GM23338 (cell line): ENCODE results near the gene EMILIN2. TPM values are rescaled to one million over a fixed set of nuclear protein-coding genes. Genes with fewer than 3 reads are reported as not detected.

Experiments used
- ATAC-seq: fragments of 200-7000 bp; cut with Tn5 transposase; 3 replicates; pipeline ENCODE4 v1.9.1; 2020
- DNase-seq: peaks from one replicate; pipeline ENCODE4 v3.0.0-alpha.2; 2015; ENCODE audit warnings: low spot score
- H2AFZ ChIP-seq: fragments of 200-600 bp; sonication (generic); 2 replicates; pipeline ENCODE4 v1.8.0; 2016; ENCODE audit warnings: antibody characterized with exemption, mild to moderate bottlenecking, moderate library complexity
- H3F3A ChIP-seq: fragments of 200-600 bp; sonication (generic); replicated peaks from 2 replicates; pipeline ENCODE4 v1.8.0; 2017; ENCODE audit warnings: antibody characterized with exemption, mixed run types, low read depth
- H3K27ac ChIP-seq: fragments of 200-600 bp; sonication (generic); 2 replicates; pipeline ENCODE4 v1.6.1; 2016; ENCODE audit warnings: low read depth
- H3K27me3 ChIP-seq: fragments of 200-600 bp; sonication (generic); 2 replicates; pipeline ENCODE4 v1.8.0; 2016; ENCODE audit warnings: mild to moderate bottlenecking, mixed run types, moderate library complexity; ENCODE audit not compliant: insufficient read depth
- H3K36me3 ChIP-seq: fragments of 200-600 bp; sonication (generic); 2 replicates; pipeline ENCODE4 v1.8.0; 2016; ENCODE audit warnings: mild to moderate bottlenecking; ENCODE audit not compliant: insufficient read depth
- H3K4me1 ChIP-seq: fragments of 200-600 bp; sonication (generic); 2 replicates; pipeline ENCODE4 v1.8.0; 2016; ENCODE audit warnings: mild to moderate bottlenecking, moderate library complexity; ENCODE audit not compliant: insufficient read depth
- H3K4me2 ChIP-seq: fragments of 200-600 bp; sonication (generic); 2 replicates; pipeline ENCODE4 v1.7.1; 2017; ENCODE audit warnings: mixed run types
- H3K4me3 ChIP-seq: fragments of 200-600 bp; sonication (generic); 2 replicates; pipeline ENCODE4 v1.6.1; 2016; ENCODE audit warnings: mixed run types
- H3K79me2 ChIP-seq: fragments of 200-600 bp; sonication (generic); replicated peaks from 2 replicates; pipeline ENCODE4 v1.8.0; 2017; ENCODE audit warnings: mild to moderate bottlenecking; ENCODE audit not compliant: insufficient read depth
- H3K9me2 ChIP-seq: fragments of 200-600 bp; sonication (generic); 2 replicates; pipeline ENCODE4 v1.8.0; 2017; ENCODE audit not compliant: insufficient read depth
- H4K20me1 ChIP-seq: fragments of 200-600 bp; sonication (generic); replicated peaks from 2 replicates; pipeline ENCODE4 v1.8.0; 2017; ENCODE audit warnings: mild to moderate bottlenecking; ENCODE audit not compliant: insufficient read depth
- H3K27ac Mint-ChIP-seq: 2 replicates; pipeline ENCODE4 v1.8.0; 2020; ENCODE audit warnings: inconsistent platforms, mild to moderate bottlenecking, moderate library complexity, mixed read lengths
- H3K27me3 Mint-ChIP-seq: 3 replicates; pipeline ENCODE4 v1.8.0; 2022; ENCODE audit warnings: low read depth, mild to moderate bottlenecking, moderate library complexity, mixed read lengths, inconsistent platforms; ENCODE audit not compliant: insufficient read depth, poor library complexity
- H3K36me3 Mint-ChIP-seq: 3 replicates; pipeline ENCODE4 v1.8.0; 2021; ENCODE audit warnings: low read depth, mild to moderate bottlenecking, inconsistent platforms, moderate library complexity, mixed read lengths
- H3K4me1 Mint-ChIP-seq: 3 replicates; pipeline ENCODE4 v1.8.0; 2020; ENCODE audit warnings: mild to moderate bottlenecking, inconsistent platforms, mixed read lengths
- H3K4me3 Mint-ChIP-seq: 3 replicates; pipeline ENCODE4 v1.8.0; 2021; ENCODE audit warnings: moderate library complexity, mild to moderate bottlenecking, inconsistent platforms, mixed read lengths
- H3K9me3 Mint-ChIP-seq: 3 replicates; pipeline ENCODE4 v1.8.0; 2020; ENCODE audit warnings: moderate library complexity, mild to moderate bottlenecking, inconsistent platforms, mixed read lengths
- ETS1 ChIP-seq: IDR thresholded peaks from 2 replicates; pipeline ENCODE4 v1.6.1; 2016; ENCODE audit warnings: antibody characterized with exemption
- EZH2 ChIP-seq: fragments of 200-600 bp; sonication (generic); IDR thresholded peaks from one replicate; pipeline ENCODE4 v1.8.0; 2017; ENCODE audit warnings: antibody characterized with exemption, mild to moderate bottlenecking, low read depth; ENCODE audit not compliant: unreplicated experiment
- EZH2phosphoT487 ChIP-seq: fragments of 200-600 bp; sonication (generic); IDR thresholded peaks from one replicate; pipeline ENCODE4 v1.8.1; 2018; ENCODE audit warnings: antibody characterized with exemption; ENCODE audit not compliant: unreplicated experiment
- POLR2AphosphoS5 ChIP-seq: IDR thresholded peaks from 2 replicates; pipeline ENCODE4 v1.6.1; 2016; ENCODE audit warnings: antibody characterized with exemption, low read depth
- REST ChIP-seq: IDR thresholded peaks from one replicate; pipeline ENCODE4 v1.6.1; 2018; ENCODE audit warnings: antibody characterized with exemption; ENCODE audit not compliant: unreplicated experiment
- STAT1 ChIP-seq: IDR thresholded peaks from one replicate; pipeline ENCODE4 v1.6.1; 2016; ENCODE audit warnings: antibody characterized with exemption; ENCODE audit not compliant: unreplicated experiment
- ZNF114 ChIP-seq: fragments of 250-450 bp; sonication (Bioruptor Pico); IDR thresholded peaks from 2 replicates; pipeline ENCODE4 v1.5.0; 2020; ENCODE audit warnings: mild to moderate bottlenecking, moderate library complexity
- polyA plus RNA-seq: library from polyadenylated mRNA; unstranded; fragments of >200 nt; fragmentation: Nextera tagmentation; extraction: Ambion mirVana; gene quantifications from 2 replicates; pipeline ENCODE4 v1.2.1, GENCODE V29; 2016
- total RNA-seq: library from RNA; depleted of rRNA; stranded (reverse); fragments of >200 nt; shearing (Covaris generic); gene quantifications from 2 replicates; pipeline ENCODE4 v1.2.3, GENCODE V29; 2014
- TF ChIP-seq, protein P1 (sequence below): fragments of 250-450 bp; sonication (Bioruptor Pico); IDR thresholded peaks from 2 replicates; pipeline ENCODE4 v1.5.0; 2020; ENCODE audit warnings: mild to moderate bottlenecking, moderate library complexity
- TF ChIP-seq, protein P2 (sequence below), 2 experiments: fragments of 200-600 bp in 1 of 2; sonication (generic) in 1 of 2; conservative IDR thresholded peaks; 2 replicates each; pipeline versions ENCODE4 v1.5.1 to v1.6.1; 2016 to 2017; ENCODE audit warnings: antibody characterized with exemption in 2 of 2, low read depth in 2 of 2, mild to moderate bottlenecking in 2 of 2, moderate library complexity in 1 of 2

The EMILIN2 gene
- total and polyA plus RNA-seq, 2 experiments from 2014 or later, result 3.0 to 11.6 TPM

DNA sequence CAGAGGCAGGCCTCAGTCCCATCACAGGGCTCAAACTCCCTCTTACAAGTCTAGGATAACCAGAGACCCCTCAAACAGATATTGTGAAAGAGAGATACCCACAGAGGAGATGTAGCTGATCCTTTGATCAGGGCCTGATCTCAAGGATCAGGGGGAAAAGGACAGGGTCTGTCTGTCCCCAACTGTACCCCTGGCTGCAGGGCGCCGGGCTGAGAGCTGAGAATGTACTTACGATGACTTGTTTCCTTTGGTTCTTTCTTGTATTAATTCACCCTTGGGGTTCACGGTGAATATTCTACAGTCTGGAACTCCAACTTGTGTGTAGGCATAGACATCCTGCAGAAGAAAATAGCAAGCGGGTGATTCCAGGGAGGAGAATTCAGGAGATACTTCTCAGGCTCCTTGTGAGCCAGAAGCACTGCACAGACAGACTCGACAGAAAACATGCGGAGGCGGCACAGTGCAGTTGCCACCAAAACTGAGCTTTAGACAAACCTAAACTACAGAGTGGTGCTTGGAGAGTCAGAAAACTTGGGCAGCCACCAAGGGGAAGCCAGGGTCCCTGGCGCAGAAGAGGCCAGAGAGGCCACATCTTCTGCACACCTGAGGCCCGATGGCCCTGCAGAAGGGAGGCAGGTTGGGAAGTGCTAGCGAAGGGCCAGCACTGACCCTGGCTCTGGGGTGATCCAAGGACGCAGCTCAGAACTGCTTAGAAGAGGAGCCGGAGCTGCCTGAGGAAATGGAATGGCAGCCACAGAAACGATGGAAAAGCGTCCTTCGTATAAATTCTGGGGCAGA is 73.9 kb downstream of the EMILIN2 start (continued):
- no peak for TF ChIP-seq ZNF114
- no peak for TF ChIP-seq STAT1
- no peak for TF ChIP-seq ETS1
- TF ChIP-seq, protein P1, sequence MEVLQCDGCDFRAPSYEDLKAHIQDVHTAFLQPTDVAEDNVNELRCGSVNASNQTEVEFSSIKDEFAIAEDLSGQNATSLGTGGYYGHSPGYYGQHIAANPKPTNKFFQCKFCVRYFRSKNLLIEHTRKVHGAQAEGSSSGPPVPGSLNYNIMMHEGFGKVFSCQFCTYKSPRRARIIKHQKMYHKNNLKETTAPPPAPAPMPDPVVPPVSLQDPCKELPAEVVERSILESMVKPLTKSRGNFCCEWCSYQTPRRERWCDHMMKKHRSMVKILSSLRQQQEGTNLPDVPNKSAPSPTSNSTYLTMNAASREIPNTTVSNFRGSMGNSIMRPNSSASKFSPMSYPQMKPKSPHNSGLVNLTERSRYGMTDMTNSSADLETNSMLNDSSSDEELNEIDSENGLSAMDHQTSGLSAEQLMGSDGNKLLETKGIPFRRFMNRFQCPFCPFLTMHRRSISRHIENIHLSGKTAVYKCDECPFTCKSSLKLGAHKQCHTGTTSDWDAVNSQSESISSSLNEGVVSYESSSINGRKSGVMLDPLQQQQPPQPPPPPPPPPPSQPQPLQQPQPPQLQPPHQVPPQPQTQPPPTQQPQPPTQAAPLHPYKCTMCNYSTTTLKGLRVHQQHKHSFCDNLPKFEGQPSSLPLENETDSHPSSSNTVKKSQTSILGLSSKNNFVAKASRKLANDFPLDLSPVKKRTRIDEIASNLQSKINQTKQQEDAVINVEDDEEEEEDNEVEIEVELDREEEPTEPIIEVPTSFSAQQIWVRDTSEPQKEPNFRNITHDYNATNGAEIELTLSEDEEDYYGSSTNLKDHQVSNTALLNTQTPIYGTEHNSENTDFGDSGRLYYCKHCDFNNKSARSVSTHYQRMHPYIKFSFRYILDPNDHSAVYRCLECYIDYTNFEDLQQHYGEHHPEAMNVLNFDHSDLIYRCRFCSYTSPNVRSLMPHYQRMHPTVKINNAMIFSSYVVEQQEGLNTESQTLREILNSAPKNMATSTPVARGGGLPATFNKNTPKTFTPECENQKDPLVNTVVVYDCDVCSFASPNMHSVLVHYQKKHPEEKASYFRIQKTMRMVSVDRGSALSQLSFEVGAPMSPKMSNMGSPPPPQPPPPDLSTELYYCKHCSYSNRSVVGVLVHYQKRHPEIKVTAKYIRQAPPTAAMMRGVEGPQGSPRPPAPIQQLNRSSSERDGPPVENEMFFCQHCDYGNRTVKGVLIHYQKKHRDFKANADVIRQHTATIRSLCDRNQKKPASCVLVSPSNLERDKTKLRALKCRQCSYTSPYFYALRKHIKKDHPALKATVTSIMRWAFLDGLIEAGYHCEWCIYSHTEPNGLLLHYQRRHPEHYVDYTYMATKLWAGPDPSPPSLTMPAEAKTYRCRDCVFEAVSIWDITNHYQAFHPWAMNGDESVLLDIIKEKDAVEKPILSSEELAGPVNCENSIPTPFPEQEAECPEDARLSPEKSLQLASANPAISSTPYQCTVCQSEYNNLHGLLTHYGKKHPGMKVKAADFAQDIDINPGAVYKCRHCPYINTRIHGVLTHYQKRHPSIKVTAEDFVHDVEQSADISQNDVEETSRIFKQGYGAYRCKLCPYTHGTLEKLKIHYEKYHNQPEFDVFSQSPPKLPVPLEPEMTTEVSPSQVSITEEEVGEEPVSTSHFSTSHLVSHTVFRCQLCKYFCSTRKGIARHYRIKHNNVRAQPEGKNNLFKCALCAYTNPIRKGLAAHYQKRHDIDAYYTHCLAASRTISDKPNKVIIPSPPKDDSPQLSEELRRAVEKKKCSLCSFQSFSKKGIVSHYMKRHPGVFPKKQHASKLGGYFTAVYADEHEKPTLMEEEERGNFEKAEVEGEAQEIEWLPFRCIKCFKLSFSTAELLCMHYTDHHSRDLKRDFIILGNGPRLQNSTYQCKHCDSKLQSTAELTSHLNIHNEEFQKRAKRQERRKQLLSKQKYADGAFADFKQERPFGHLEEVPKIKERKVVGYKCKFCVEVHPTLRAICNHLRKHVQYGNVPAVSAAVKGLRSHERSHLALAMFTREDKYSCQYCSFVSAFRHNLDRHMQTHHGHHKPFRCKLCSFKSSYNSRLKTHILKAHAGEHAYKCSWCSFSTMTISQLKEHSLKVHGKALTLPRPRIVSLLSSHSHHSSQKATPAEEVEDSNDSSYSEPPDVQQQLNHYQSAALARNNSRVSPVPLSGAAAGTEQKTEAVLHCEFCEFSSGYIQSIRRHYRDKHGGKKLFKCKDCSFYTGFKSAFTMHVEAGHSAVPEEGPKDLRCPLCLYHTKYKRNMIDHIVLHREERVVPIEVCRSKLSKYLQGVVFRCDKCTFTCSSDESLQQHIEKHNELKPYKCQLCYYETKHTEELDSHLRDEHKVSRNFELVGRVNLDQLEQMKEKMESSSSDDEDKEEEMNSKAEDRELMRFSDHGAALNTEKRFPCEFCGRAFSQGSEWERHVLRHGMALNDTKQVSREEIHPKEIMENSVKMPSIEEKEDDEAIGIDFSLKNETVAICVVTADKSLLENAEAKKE (CRISPR knock-in tag), result no peak
- no peak for TF ChIP-seq EZH2

DNA sequence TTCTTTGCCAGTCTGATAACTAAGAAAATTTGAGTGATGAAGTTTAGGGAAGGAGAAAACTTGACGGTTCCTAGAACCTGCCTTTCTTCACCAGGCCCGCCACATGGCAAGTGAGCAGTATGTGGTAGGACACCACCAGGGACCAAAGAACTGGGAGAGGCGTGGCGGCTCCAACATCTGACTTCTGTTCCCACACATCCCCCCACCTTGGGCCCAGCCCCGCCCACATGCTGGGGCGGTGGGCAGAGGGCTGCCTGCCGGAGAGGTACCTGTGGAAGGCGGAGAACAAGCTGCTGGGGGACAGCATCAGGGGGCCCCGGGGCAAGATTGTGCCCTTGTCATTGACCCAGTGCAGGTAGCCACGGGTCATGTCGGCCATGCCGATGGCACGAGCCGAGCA is 75.0 kb downstream of the EMILIN2 start:
- ATAC-seq, result peak; percentile 48
- peaks cover 18% of the 10 kb centered on the region for H3K4me1 Mint-ChIP-seq
- peaks cover 56% of the 10 kb centered on the region for H3K36me3 Mint-ChIP-seq
- TF ChIP-seq EZH2phosphoT487 (no peak), POLR2AphosphoS5 (no peak), REST (no peak), ETS1 (no peak)
- TF ChIP-seq, protein P2, sequence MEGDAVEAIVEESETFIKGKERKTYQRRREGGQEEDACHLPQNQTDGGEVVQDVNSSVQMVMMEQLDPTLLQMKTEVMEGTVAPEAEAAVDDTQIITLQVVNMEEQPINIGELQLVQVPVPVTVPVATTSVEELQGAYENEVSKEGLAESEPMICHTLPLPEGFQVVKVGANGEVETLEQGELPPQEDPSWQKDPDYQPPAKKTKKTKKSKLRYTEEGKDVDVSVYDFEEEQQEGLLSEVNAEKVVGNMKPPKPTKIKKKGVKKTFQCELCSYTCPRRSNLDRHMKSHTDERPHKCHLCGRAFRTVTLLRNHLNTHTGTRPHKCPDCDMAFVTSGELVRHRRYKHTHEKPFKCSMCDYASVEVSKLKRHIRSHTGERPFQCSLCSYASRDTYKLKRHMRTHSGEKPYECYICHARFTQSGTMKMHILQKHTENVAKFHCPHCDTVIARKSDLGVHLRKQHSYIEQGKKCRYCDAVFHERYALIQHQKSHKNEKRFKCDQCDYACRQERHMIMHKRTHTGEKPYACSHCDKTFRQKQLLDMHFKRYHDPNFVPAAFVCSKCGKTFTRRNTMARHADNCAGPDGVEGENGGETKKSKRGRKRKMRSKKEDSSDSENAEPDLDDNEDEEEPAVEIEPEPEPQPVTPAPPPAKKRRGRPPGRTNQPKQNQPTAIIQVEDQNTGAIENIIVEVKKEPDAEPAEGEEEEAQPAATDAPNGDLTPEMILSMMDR (conservative IDR thresholded peaks at IDR 0.05; ENCODE audit: low read depth in 2 of 2), result no peak

More for the DNA sequence above, 75.0 kb downstream of the EMILIN2 start:
- Histone ChIP-seq H3K4me1 (0 out of 2 replicates have a peak, but pooled peaks cover 7% of the 10 kb centered on the region), H4K20me1 (no peaks in the 10 kb centered on the region), H3K27ac (no peak overlapping the region), H3K27me3 (no peaks in the 10 kb centered on the region), H3K9me2 (no peaks in the 10 kb centered on the region), H3K4me2 (no peak overlapping the region), H3K4me3 (no peak overlapping the region), H3K79me2 (no peaks in the 10 kb centered on the region), H3K36me3 (no peaks in the 10 kb centered on the region; the same call in 1 of the 2 replicates), H2AFZ (no peak overlapping the region), H3F3A (no peaks in the 10 kb centered on the region)
- H3K27ac Mint-ChIP-seq, result no peak overlapping the region; the same call in 1 of the 2 replicates
- H3K9me3 Mint-ChIP-seq, result no peaks in the 10 kb centered on the region
- H3K4me3 Mint-ChIP-seq, result no peak overlapping the region
- H3K27me3 Mint-ChIP-seq, result peaks cover 2% of the 10 kb centered on the region
- DNase-seq, result no peak
